ENCODE data around the gene CCDC88A. TPM values are rescaled to one million over a fixed set of nuclear protein-coding genes. Genes with fewer than 3 reads are reported as not detected.

The CCDC88A gene
- polyA plus RNA-seq, 1 of the 3 experiments (the other 2 are of a cell fraction): 7.0 TPM

- DNase-seq: no peak
- TF ChIP-seq RAD21 (IDR thresholded peaks at IDR 0.05; ENCODE audit: low read length) (no peak), ZBTB33 (IDR thresholded peaks at IDR 0.05; ENCODE audit: borderline replicate concordance, low read depth) (no peak), EZH2phosphoT487 (IDR thresholded peaks at IDR 0.05; ENCODE audit: borderline replicate concordance, low read depth) (no peak), FOXM1 (IDR thresholded peaks at IDR 0.05; ENCODE audit: low read depth) (no peak)
- peaks cover 23% of the 10 kb centered on the region for H3F3A ChIP-seq (replicated peaks; ENCODE audit: insufficient read depth)
- peaks cover 0 to 15% of the 10 kb centered on the region in 2 experiments; a peak in 2 of 4 replicates for H3K4me1 ChIP-seq (ENCODE audit: control insufficient read depth in 1 of 2, insufficient read depth in 2 of 2, low read depth in 1 of 2, low read length in 1 of 2)
- no peaks in the 10 kb centered on the region for H3K9me2 ChIP-seq
- POLR2A ChIA-PET: no interaction called here
- no peak overlapping the region for H3K4me2 ChIP-seq
- 93% methylated on average over 5 of the region's 5 CpGs for WGBS (ENCODE audit: low lambda C conversion rate)
- no peak overlapping the region for H3K4me3 ChIP-seq (ENCODE audit: low read depth in 2 of 2, low read length in 1 of 2)
- H3K9me3 ChIP-seq: no peaks in the 10 kb centered on the region
- CTCF ChIA-PET: interaction anchor here (1.2 kb wide), 1 partner anchor 14 kb away, joined by 4 read pairs; no protein-coding TSS in a partner anchor
- no peaks in the 10 kb centered on the region for H4K20me1 ChIP-seq (ENCODE audit: insufficient read depth)
- no peak overlapping the region for H2AFZ ChIP-seq (ENCODE audit: low read depth)
- H3K79me2 ChIP-seq (ENCODE audit: insufficient read depth): no peaks in the 10 kb centered on the region; the same call in 1 of the 2 replicates
- no peak overlapping the region for H3K9ac ChIP-seq
- peaks cover 14 to 18% of the 10 kb centered on the region in 2 experiments for H3K36me3 ChIP-seq (replicated peaks in 1 of 2; ENCODE audit: control insufficient read depth in 1 of 2, insufficient read depth in 2 of 2, low read length in 1 of 2)
- no peak overlapping the region for H3K27ac ChIP-seq (ENCODE audit: low read depth in 2 of 2, low read length in 1 of 2)
- no peaks in the 10 kb centered on the region for H3K27me3 ChIP-seq (ENCODE audit: insufficient read depth)
Observed at GRCh38 chr2:55361465-55362189, 58.0 kb downstream of the CCDC88A start.

GRCh38 chr2:55358451-55358850 lies 61.2 kb downstream of the CCDC88A start:
- DNase-seq: no peak
- Histone ChIP-seq H3K27ac (ENCODE audit: low read depth in 2 of 2, low read length in 1 of 2) (peak overlapping the region in 1 of 2 experiments; percentile 40; a peak in 2 of 4 replicates), H3K27me3 (ENCODE audit: insufficient read depth) (no peaks in the 10 kb centered on the region), H3K36me3 (replicated peaks in 1 of 2; ENCODE audit: control insufficient read depth in 1 of 2, insufficient read depth in 2 of 2, low read length in 1 of 2) (peaks cover 20% of the 10 kb centered on the region in 2 experiments), H3K4me1 (ENCODE audit: control insufficient read depth in 1 of 2, insufficient read depth in 2 of 2, low read depth in 1 of 2, low read length in 1 of 2) (peaks cover 0 to 10% of the 10 kb centered on the region in 2 experiments; a peak in 2 of 4 replicates), H3F3A (replicated peaks; ENCODE audit: insufficient read depth) (peaks cover 8% of the 10 kb centered on the region), H2AFZ (ENCODE audit: low read depth) (no peak overlapping the region), H3K4me2 (no peak overlapping the region), H3K79me2 (ENCODE audit: insufficient read depth) (no peaks in the 10 kb centered on the region; the same call in 1 of the 2 replicates), H3K9me2 (no peaks in the 10 kb centered on the region), H4K20me1 (ENCODE audit: insufficient read depth) (no peaks in the 10 kb centered on the region), H3K4me3 (ENCODE audit: low read depth in 2 of 2, low read length in 1 of 2) (no peak overlapping the region), H3K9me3 (no peaks in the 10 kb centered on the region), H3K9ac (no peak overlapping the region)
- WGBS (ENCODE audit: low lambda C conversion rate): 95% methylated on average over 1 of the region's 1 CpG
- POLR2A ChIA-PET: no interaction called here
- CTCF ChIA-PET: no interaction called here
- TF ChIP-seq RCOR1 (IDR thresholded peaks at IDR 0.05; ENCODE audit: low read length) (no peak), YY1 (IDR thresholded peaks at IDR 0.05; ENCODE audit: low read depth) (no peak), ZBTB33 (IDR thresholded peaks at IDR 0.05; ENCODE audit: borderline replicate concordance, low read depth) (no peak), FOSL2 (IDR thresholded peaks at IDR 0.05; ENCODE audit: borderline replicate concordance, low read depth) (no peak), RFX5 (IDR thresholded peaks at IDR 0.05; ENCODE audit: low read length) (no peak), GABPA (IDR thresholded peaks at IDR 0.05; ENCODE audit: low read depth) (no peak), PBX3 (IDR thresholded peaks at IDR 0.05) (no peak), TCF12 (IDR thresholded peaks at IDR 0.05) (no peak), EP300 (IDR thresholded peaks at IDR 0.05; ENCODE audit: borderline replicate concordance in 1 of 2, low read depth in 1 of 2, low read length in 1 of 2) (no peak), RAD21 (IDR thresholded peaks at IDR 0.05; ENCODE audit: low read length) (no peak), REST (IDR thresholded peaks at IDR 0.05; ENCODE audit: low read depth, low read length) (no peak), POLR2AphosphoS5 (IDR thresholded peaks at IDR 0.05; ENCODE audit: low read depth, low read length) (no peak), RXRA (IDR thresholded peaks at IDR 0.05; ENCODE audit: borderline replicate concordance, low read depth) (no peak), TEAD4 (IDR thresholded peaks at IDR 0.05; ENCODE audit: borderline replicate concordance, insufficient read depth) (no peak), NFIC (IDR thresholded peaks at IDR 0.05; ENCODE audit: borderline replicate concordance) (no peak)
